ENCODE results near the gene HNRNPAB.
"Not testable (repeated sequence)": the region's sequence is repeated elsewhere in the genome, so short reads cannot be mapped to it uniquely, and the experiment has no call there.

The HNRNPAB gene

DNA sequence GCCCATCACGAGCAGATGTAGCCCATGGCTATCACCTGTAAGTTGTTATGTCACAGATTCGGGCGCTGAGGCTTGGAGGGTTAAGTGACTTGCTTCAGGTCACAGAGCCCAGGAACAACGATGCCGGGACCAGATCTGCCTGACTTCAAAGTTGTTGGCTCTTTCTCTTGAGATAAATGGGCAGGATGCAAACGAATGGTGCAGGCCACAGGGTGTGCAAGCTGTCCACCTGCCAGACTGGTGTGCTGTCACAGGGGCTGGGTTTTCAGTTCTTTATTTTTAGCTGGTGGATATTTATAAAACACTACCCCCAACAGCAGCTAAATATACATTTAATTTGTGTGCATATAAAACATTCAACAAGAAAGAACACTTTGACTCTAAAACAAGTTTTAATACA, 45.9 kb downstream of the HNRNPAB start:
- no peak overlapping the region for H3K4me3 ChIP-seq (ENCODE audit: low read length)
- no peak for TF ChIP-seq CTCF (IDR thresholded peaks at IDR 0.05; ENCODE audit: insufficient read depth, low read depth, low read length, missing control alignments)
- DNase-seq (ENCODE audit: low read depth): no peak

DNA sequence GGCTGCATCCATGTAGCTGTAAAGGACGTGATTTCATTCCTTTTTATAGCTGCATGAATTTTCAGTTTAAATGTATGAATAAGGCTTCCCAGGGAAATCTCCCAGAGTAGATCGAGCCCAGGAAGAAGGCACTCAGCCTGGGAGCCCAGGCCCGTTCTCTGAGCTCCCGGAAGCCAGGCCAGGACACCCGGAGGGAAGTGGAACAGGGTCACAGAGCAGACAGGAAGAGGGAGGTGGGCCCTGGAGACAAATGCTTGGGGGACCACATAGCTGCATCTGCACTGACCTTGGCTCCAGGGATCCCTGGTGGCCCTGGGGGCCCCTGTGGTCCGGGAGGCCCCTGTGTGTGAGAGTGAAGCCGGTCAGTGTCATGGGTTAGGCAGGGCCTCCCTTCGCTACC, 47.9 kb downstream of the HNRNPAB start:
- TF ChIP-seq CTCF (IDR thresholded peaks at IDR 0.05; ENCODE audit: insufficient read depth, low read depth, low read length, missing control alignments): no peak
- DNase-seq (ENCODE audit: low read depth): no peak
- no peak overlapping the region for H3K4me3 ChIP-seq (ENCODE audit: low read length)

DNA sequence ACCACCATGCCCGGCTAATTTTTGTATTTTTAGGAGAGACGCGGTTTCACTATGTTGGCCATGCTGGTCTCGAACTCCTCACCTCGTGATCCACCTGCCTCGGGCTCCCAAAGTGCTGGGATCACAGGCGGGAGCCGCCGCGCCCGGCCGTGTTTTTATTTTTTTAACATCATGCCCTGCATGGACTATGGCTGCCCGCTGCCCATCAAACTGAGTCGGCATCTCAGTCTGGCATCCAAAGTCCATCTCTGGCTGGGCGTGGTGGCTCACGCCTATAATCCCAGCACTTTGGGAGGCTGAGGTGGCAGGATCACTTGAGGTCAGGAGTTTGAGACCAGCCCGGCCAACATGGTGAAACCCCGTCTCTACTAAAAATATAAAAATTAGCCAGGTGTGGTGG, 49.3 kb downstream of the HNRNPAB start:
- DNase-seq (ENCODE audit: low read depth); H3K4me3 ChIP-seq (ENCODE audit: low read length): not testable (repeated sequence)

- TF ChIP-seq CTCF (IDR thresholded peaks at IDR 0.05; ENCODE audit: insufficient read depth, low read depth, low read length, missing control alignments): no peak
- DNase-seq (ENCODE audit: low read depth): no peak
- H3K4me3 ChIP-seq (ENCODE audit: low read length): no peak overlapping the region
Measured at GRCh38 chr5:178256746-178257145, 52.4 kb downstream of the HNRNPAB start.

GRCh38 chr5:178257650-178258049, 53.3 kb downstream of the HNRNPAB start:
- no peak for DNase-seq (ENCODE audit: low read depth)
- TF ChIP-seq CTCF (IDR thresholded peaks at IDR 0.05; ENCODE audit: insufficient read depth, low read depth, low read length, missing control alignments): no peak
- no peak overlapping the region for H3K4me3 ChIP-seq (ENCODE audit: low read length)

DNA sequence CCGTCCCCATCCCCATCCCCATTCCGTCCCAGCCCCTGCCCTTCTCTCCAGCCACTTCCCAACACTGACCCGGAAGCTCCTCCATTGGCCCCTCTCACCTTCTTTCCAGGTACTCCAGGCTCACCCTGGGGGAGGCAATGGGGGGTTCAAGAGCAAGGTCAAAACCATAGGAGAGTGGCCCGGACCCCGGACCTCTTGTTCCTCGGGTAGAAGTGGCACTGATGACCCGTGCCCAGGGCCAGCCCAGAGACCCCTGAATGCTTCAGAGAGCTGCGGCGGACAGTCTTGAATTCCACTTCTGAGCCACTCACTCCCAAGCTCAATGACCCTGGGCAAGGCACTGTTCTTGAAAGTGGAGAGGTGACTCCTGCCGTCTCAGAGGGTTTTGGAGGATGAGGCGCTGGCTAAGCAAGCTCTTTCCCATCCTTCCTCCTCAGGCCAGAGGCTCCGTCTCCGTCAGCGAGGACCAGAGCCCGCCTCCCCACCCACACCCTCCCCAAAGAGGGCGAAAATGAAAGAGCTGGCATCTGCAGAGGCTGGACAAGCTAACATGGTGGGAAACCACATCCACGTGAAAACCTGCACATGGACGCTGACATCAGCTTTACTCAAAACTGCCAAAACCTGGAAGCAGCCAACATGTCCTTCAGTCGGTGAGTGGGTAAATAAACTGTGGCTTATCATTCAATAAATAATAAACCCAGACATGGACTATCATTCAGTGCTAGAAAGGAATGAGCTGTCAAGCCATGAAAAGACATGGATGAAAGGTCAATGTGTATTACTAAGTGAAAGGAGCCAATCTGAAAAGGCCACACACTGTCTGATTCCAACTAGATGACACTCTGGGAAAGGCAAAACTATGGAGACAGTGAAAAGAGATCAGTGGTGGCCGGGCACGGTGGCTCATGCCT, 55.5 kb downstream of the HNRNPAB start:
- no peak for TF ChIP-seq CTCF (IDR thresholded peaks at IDR 0.05; ENCODE audit: insufficient read depth, low read depth, low read length, missing control alignments)
- DNase-seq (ENCODE audit: low read depth): no peak
- no peak overlapping the region for H3K4me3 ChIP-seq (ENCODE audit: low read length)
